CD4-positive, alpha-beta memory T cell (primary cell): ENCODE measurements around the gene FBXL19. TPM values are rescaled to one million over a fixed set of nuclear protein-coding genes. Genes with fewer than 3 reads are reported as not detected.
A peak's percentile ranks its signal among the peaks of the same experiment; 100 is the strongest.

Experiments
- CTCF ChIA-PET: fragments of 350-600 bp; sonication (Branson Sonifier 250); formaldehyde crosslinking; loops from one replicate; lab custom pipeline; 2021; ENCODE audit warnings: inconsistent platforms; ENCODE audit not compliant: partially characterized antibody; lab: Charles Lee
- POLR2A ChIA-PET: fragments of 350-600 bp; sonication (Branson Sonifier 250); formaldehyde crosslinking; loops from one replicate; lab custom pipeline; 2021; ENCODE audit not compliant: partially characterized antibody; lab: Charles Lee
- DNase-seq, 5 donors: peaks; one replicate each; pipeline versions ENCODE4 v3.0.0 to v3.0.0-alpha.2; 2020 to 2022; ENCODE audit warnings: mixed read lengths in 1 of 5
- H3K27ac ChIP-seq: one replicate; pipeline ENCODE4 v1.7.0; 2013; ENCODE audit warnings: low read depth, low read length
- H3K27me3 ChIP-seq: 2 replicates; pipeline ENCODE4 v1.7.0; 2013; ENCODE audit warnings: mild to moderate bottlenecking, low read length, moderate library complexity; ENCODE audit not compliant: insufficient read depth
- H3K36me3 ChIP-seq: 2 replicates; pipeline ENCODE4 v1.7.0; 2013; ENCODE audit warnings: mild to moderate bottlenecking, low read length, moderate library complexity; ENCODE audit not compliant: insufficient read depth
- H3K4me1 ChIP-seq: 2 replicates; pipeline ENCODE4 v1.7.0; 2013; ENCODE audit warnings: mild to moderate bottlenecking, low read length, moderate library complexity; ENCODE audit not compliant: insufficient read depth
- H3K4me3 ChIP-seq, 2 donors: one replicate each; pipeline ENCODE4 v1.7.0; 2013; ENCODE audit warnings: low read length in 2 of 2, mild to moderate bottlenecking in 1 of 2
- H3K9me3 ChIP-seq, 2 donors: one replicate each; pipeline ENCODE4 v1.7.0; 2013; ENCODE audit warnings: low read length in 2 of 2, control low read depth in 1 of 2; ENCODE audit not compliant: control insufficient read depth in 1 of 2
- H3K27ac Mint-ChIP-seq, 7 donors: one replicate each; pipeline ENCODE4 v1.8.0; 2020 to 2021; ENCODE audit warnings: mixed read lengths in 7 of 7, mild to moderate bottlenecking in 6 of 7, inconsistent platforms in 3 of 7, moderate library complexity in 3 of 7
- H3K27me3 Mint-ChIP-seq, 2 donors: one replicate each; pipeline ENCODE4 v1.8.0; 2020 to 2021; ENCODE audit warnings: mixed read lengths in 2 of 2
- H3K36me3 Mint-ChIP-seq, 2 donors: one replicate each; pipeline ENCODE4 v1.8.0; 2020 to 2021; ENCODE audit warnings: mixed read lengths in 2 of 2, inconsistent platforms in 1 of 2, mild to moderate bottlenecking in 1 of 2
- H3K4me1 Mint-ChIP-seq, 4 donors: one replicate each; pipeline ENCODE4 v1.8.0; 2020 to 2021; ENCODE audit warnings: mixed read lengths in 4 of 4, mild to moderate bottlenecking in 1 of 4
- H3K4me3 Mint-ChIP-seq, 8 donors: one replicate each; pipeline ENCODE4 v1.8.0; 2020 to 2021; ENCODE audit warnings: mixed read lengths in 8 of 8, mild to moderate bottlenecking in 7 of 8, moderate library complexity in 6 of 8, inconsistent platforms in 3 of 8
- H3K9me3 Mint-ChIP-seq, 8 donors: one replicate each; pipeline ENCODE4 v1.8.0; 2020 to 2021; ENCODE audit warnings: mixed read lengths in 8 of 8, mild to moderate bottlenecking in 5 of 8, inconsistent platforms in 3 of 8, moderate library complexity in 1 of 8
- intact Hi-C: fragments of 100-400 bp; cut with micrococcal nuclease; formaldehyde crosslinking; loops from one replicate; pipeline ENCODE4 v1.15.1; 2023
- polyA plus RNA-seq, 2 donors: library from polyadenylated mRNA; unstranded; fragments of 300-500 nt; fragmentation: Illumina TruSeq; gene quantifications; one replicate each; pipeline ENCODE4 v1.2.3, GENCODE V29; 2021
- total RNA-seq, 2 experiments: library from RNA; stranded (reverse); gene quantifications; one replicate each; pipeline ENCODE4 v1.2.3, GENCODE V29; 2021

The FBXL19 gene
- total and polyA plus RNA-seq, 4 experiments from 2014 or later = 0.16 to 15.8 (median 15.6) TPM; not detected in 1

GRCh38 chr16:30958175-30959079 is 35.1 kb downstream of the FBXL19 start:
- intact Hi-C loops = loop anchor here (5.0 to 10.0 kb wide), 2 partner anchors 39 to 906 kb away; no protein-coding TSS in a partner anchor
- no peaks in the 10 kb centered on the region for H3K27me3 ChIP-seq
- peak overlapping the region; percentile 86 to 91 (median 90) for H3K4me3 Mint-ChIP-seq
- H3K27me3 Mint-ChIP-seq = peaks cover 0 to 4% of the 10 kb centered on the region in 2 donors
- H3K27ac ChIP-seq = peak overlapping the region; percentile 92
- peak overlapping the region in 1 of 2 donors; percentile 95 for H3K4me3 ChIP-seq
- peaks cover 35% of the 10 kb centered on the region for H3K36me3 ChIP-seq
- H3K9me3 ChIP-seq = no peaks in the 10 kb centered on the region
- ChIA-PET CTCF (interaction anchor here (0.8 to 1.2 kb wide), 2 partner anchors 113 to 184 kb away, joined by 3 read pairs; no protein-coding TSS in a partner anchor), POLR2A (interaction anchor here (0.5 to 2.5 kb wide), 18 partner anchors 7 to 911 kb away, joined by 3 to 16 read pairs (median 4); partner anchors contain the start of genes ARMC5, FUS, KAT8 and STX4)
- peak in 1 of 5 donors; percentile 73 for DNase-seq
- H3K27ac Mint-ChIP-seq = peak overlapping the region; percentile 89 to 95 (median 93)
- H3K9me3 Mint-ChIP-seq = peaks cover 0 to 4% (median 0%) of the 10 kb centered on the region in 8 donors
- H3K4me1 ChIP-seq = peaks cover 28% of the 10 kb centered on the region
- peaks cover 27 to 52% of the 10 kb centered on the region in 2 donors for H3K36me3 Mint-ChIP-seq
- peaks cover 15 to 42% (median 31%) of the 10 kb centered on the region in 4 donors for H3K4me1 Mint-ChIP-seq

- peaks cover 58% of the 10 kb centered on the region for H3K36me3 ChIP-seq
- peak overlapping the region in 2 of 7 donors; percentile 69 to 91 for H3K27ac Mint-ChIP-seq
- CTCF ChIA-PET = interaction anchor here (1.4 to 1.8 kb wide), 2 partner anchors 20 to 24 kb away, joined by 5 to 9 read pairs; partner anchors contain the start of gene HSD3B7
Observed at GRCh38 chr16:30961384-30961783, 38.0 kb downstream of the FBXL19 start.

GRCh38 chr16:30963925-30964511 is 40.6 kb downstream of the FBXL19 start:
- Histone ChIP-seq H3K27me3 (no peaks in the 10 kb centered on the region), H3K9me3 (no peaks in the 10 kb centered on the region), H3K27ac (no peak overlapping the region), H3K4me3 (no peak overlapping the region), H3K4me1 (peaks cover 9% of the 10 kb centered on the region), H3K36me3 (peaks cover 67% of the 10 kb centered on the region)
- H3K36me3 Mint-ChIP-seq = peaks cover 50 to 76% of the 10 kb centered on the region in 2 donors
- H3K27me3 Mint-ChIP-seq = no peaks in the 10 kb centered on the region
- DNase-seq = peak in 1 of 5 donors; percentile 13
- H3K4me1 Mint-ChIP-seq = peaks cover 16 to 24% (median 17%) of the 10 kb centered on the region in 4 donors
- intact Hi-C loops = no loop called here
- ChIA-PET POLR2A (no interaction called here), CTCF (interaction anchor here (0.7 kb wide), 1 partner anchor 62 kb away, joined by 3 read pairs; no protein-coding TSS in a partner anchor)
- no peak overlapping the region for H3K4me3 Mint-ChIP-seq
- H3K9me3 Mint-ChIP-seq = peaks cover 0 to 2% (median 0%) of the 10 kb centered on the region in 8 donors
- peak overlapping the region in 1 of 7 donors; percentile 15 for H3K27ac Mint-ChIP-seq

More at GRCh38 chr16:30961384-30961783, 38.0 kb downstream of the FBXL19 start:
- no peak overlapping the region for H3K27ac ChIP-seq
- DNase-seq = no peak
- peaks cover 23% of the 10 kb centered on the region for H3K4me1 ChIP-seq
- Mint-ChIP-seq H3K9me3 (peaks cover 0 to 6% (median 0%) of the 10 kb centered on the region in 8 donors), H3K4me1 (peaks cover 15 to 33% (median 27%) of the 10 kb centered on the region in 4 donors), H3K36me3 (peaks cover 40 to 73% of the 10 kb centered on the region in 2 donors), H3K4me3 (no peak overlapping the region), H3K27me3 (peaks cover 0 to 4% of the 10 kb centered on the region in 2 donors)
- intact Hi-C loops = no loop called here
- H3K27me3 ChIP-seq = no peaks in the 10 kb centered on the region
- POLR2A ChIA-PET = interaction anchor here (0.6 kb wide), 1 partner anchor 387 kb away, joined by 3 read pairs; no protein-coding TSS in a partner anchor
- no peak overlapping the region for H3K4me3 ChIP-seq
- H3K9me3 ChIP-seq = no peaks in the 10 kb centered on the region

GRCh38 chr16:30964574-30965226 is 41.3 kb downstream of the FBXL19 start:
- H3K9me3 ChIP-seq = no peaks in the 10 kb centered on the region
- Mint-ChIP-seq H3K27ac (peak overlapping the region in 2 of 7 donors; percentile 10 to 86), H3K4me1 (peaks cover 9 to 17% (median 11%) of the 10 kb centered on the region in 4 donors), H3K36me3 (peaks cover 54 to 72% of the 10 kb centered on the region in 2 donors), H3K9me3 (peaks cover 0 to 2% (median 0%) of the 10 kb centered on the region in 8 donors), H3K27me3 (no peaks in the 10 kb centered on the region), H3K4me3 (no peak overlapping the region)
- peaks cover 2% of the 10 kb centered on the region for H3K4me1 ChIP-seq
- ChIA-PET POLR2A (no interaction called here), CTCF (no interaction called here)
- DNase-seq = peak in 1 of 5 donors; percentile 11
- H3K36me3 ChIP-seq = peaks cover 67% of the 10 kb centered on the region
- intact Hi-C loops = no loop called here
- no peak overlapping the region for H3K4me3 ChIP-seq
- H3K27ac ChIP-seq = no peak overlapping the region
- H3K27me3 ChIP-seq = no peaks in the 10 kb centered on the region

- DNase-seq = peak in 1 of 5 donors; percentile 4
- H3K9me3 Mint-ChIP-seq = peaks cover 0 to 2% (median 0%) of the 10 kb centered on the region in 8 donors
- ChIA-PET POLR2A (interaction anchor here (1.1 kb wide), 1 partner anchor 8 kb away, joined by 3 read pairs; the partner anchor contains the start of gene SETD1A), CTCF (no interaction called here)
- Histone ChIP-seq H3K4me1 (no peaks in the 10 kb centered on the region), H3K27me3 (no peaks in the 10 kb centered on the region), H3K4me3 (no peak overlapping the region), H3K36me3 (peaks cover 67% of the 10 kb centered on the region), H3K9me3 (no peaks in the 10 kb centered on the region), H3K27ac (no peak overlapping the region)
- H3K36me3 Mint-ChIP-seq = peaks cover 49 to 66% of the 10 kb centered on the region in 2 donors
- H3K4me1 Mint-ChIP-seq = peaks cover 1 to 10% (median 4%) of the 10 kb centered on the region in 4 donors
- intact Hi-C loops = no loop called here
- no peak overlapping the region for H3K4me3 Mint-ChIP-seq
- H3K27ac Mint-ChIP-seq = no peak overlapping the region
- H3K27me3 Mint-ChIP-seq = no peaks in the 10 kb centered on the region
Observed at GRCh38 chr16:30965436-30965835, 42.1 kb downstream of the FBXL19 start.

GRCh38 chr16:30966033-30966619 is 42.8 kb downstream of the FBXL19 start:
- Mint-ChIP-seq H3K27me3 (no peaks in the 10 kb centered on the region), H3K27ac (no peak overlapping the region), H3K4me3 (no peak overlapping the region), H3K9me3 (peaks cover 0 to 2% (median 0%) of the 10 kb centered on the region in 8 donors), H3K4me1 (peaks cover 0 to 9% (median 5%) of the 10 kb centered on the region in 4 donors), H3K36me3 (peaks cover 52 to 70% of the 10 kb centered on the region in 2 donors)
- Histone ChIP-seq H3K27ac (no peak overlapping the region), H3K36me3 (peaks cover 70% of the 10 kb centered on the region), H3K4me3 (no peak overlapping the region), H3K27me3 (no peaks in the 10 kb centered on the region), H3K4me1 (no peaks in the 10 kb centered on the region), H3K9me3 (no peaks in the 10 kb centered on the region)
- CTCF ChIA-PET = interaction anchor here (0.6 to 1.3 kb wide), 2 partner anchors 17 to 135 kb away, joined by 3 read pairs; no protein-coding TSS in a partner anchor
- peak in 1 of 5 donors; percentile 26 for DNase-seq
- POLR2A ChIA-PET = interaction anchor here (1.1 kb wide), 1 partner anchor 9 kb away, joined by 3 read pairs; the partner anchor contains the start of gene SETD1A
- intact Hi-C loops = no loop called here
